ENCODE data around the gene NTM.

Gene NTM

GRCh38 chr11:132256528-132257279, 886.3 kb downstream of the NTM start:
- no peak for DNase-seq

GRCh38 chr11:132257871-132258270, 887.5 kb downstream of the NTM start:
- no peak for DNase-seq

GRCh38 chr11:132258875-132259274, 888.5 kb downstream of the NTM start:
- DNase-seq: no peak

GRCh38 chr11:132260636-132261035, 890.2 kb downstream of the NTM start:
- DNase-seq: no peak

GRCh38 chr11:132263241-132263640, 892.8 kb downstream of the NTM start:
- DNase-seq: no peak

GRCh38 chr11:132263875-132264274, 893.5 kb downstream of the NTM start:
- DNase-seq: no peak

- no peak for DNase-seq
Observed at GRCh38 chr11:132264616-132265015, 894.2 kb downstream of the NTM start.

GRCh38 chr11:132278801-132279574, 908.6 kb downstream of the NTM start:
- no peak for DNase-seq

- DNase-seq: no peak
Observed at GRCh38 chr11:132284048-132284447, 913.6 kb downstream of the NTM start.

- no peak for DNase-seq
Observed at GRCh38 chr11:132284611-132285010, 914.2 kb downstream of the NTM start.

GRCh38 chr11:132285631-132286030, 915.2 kb downstream of the NTM start:
- no peak for DNase-seq

- DNase-seq: no peak
Observed at GRCh38 chr11:132286106-132286505, 915.7 kb downstream of the NTM start.

- DNase-seq: no peak
Observed at GRCh38 chr11:132288036-132288435, 917.6 kb downstream of the NTM start.

GRCh38 chr11:132289590-132290256, 919.3 kb downstream of the NTM start:
- DNase-seq: no peak

- DNase-seq: no peak
Observed at GRCh38 chr11:132293586-132293985, 923.2 kb downstream of the NTM start.

- DNase-seq: no peak
Observed at GRCh38 chr11:132296946-132297610, 926.7 kb downstream of the NTM start.

GRCh38 chr11:132298357-132298756, 927.9 kb downstream of the NTM start:
- no peak for DNase-seq

GRCh38 chr11:132300283-132300682, 929.9 kb downstream of the NTM start:
- no peak for DNase-seq

- DNase-seq: no peak
Observed at GRCh38 chr11:132301465-132301864, 931.0 kb downstream of the NTM start.

GRCh38 chr11:132301900-132302299, 931.5 kb downstream of the NTM start:
- no peak for DNase-seq

- no peak for DNase-seq
Observed at GRCh38 chr11:132307309-132308020, 937.0 kb downstream of the NTM start.

All from NCI-H1436 treated with DMSO at 0.1 percent for 48 hours (cell line).